NCI-H2081 treated with DMSO at 0.1 percent for 48 hours (cell line): ENCODE measurements around the gene NUDT5.
A peak's percentile ranks its signal among the peaks of the same experiment; 100 is the strongest.

Source experiments
- DNase-seq: peaks from one replicate; lab custom pipeline; 2025; lab: John Stamatoyannopoulos, UW

Gene NUDT5

GRCh38 chr10:12165036-12165435, 30.7 kb downstream of the NUDT5 start:
- no peak for DNase-seq

GRCh38 chr10:12164085-12164484, 31.6 kb downstream of the NUDT5 start:
- no peak for DNase-seq

- DNase-seq = no peak
Measured at GRCh38 chr10:12162927-12163326, 32.8 kb downstream of the NUDT5 start.

GRCh38 chr10:12160664-12161063, 35.0 kb downstream of the NUDT5 start:
- no peak for DNase-seq

- no peak for DNase-seq
Measured at GRCh38 chr10:12158111-12158510, 37.6 kb downstream of the NUDT5 start.

- no peak for DNase-seq
Measured at GRCh38 chr10:12156367-12157123, 39.1 kb downstream of the NUDT5 start.

GRCh38 chr10:12154516-12154915, 41.2 kb downstream of the NUDT5 start:
- DNase-seq = no peak

- DNase-seq = no peak
Measured at GRCh38 chr10:12150163-12150562, 45.5 kb downstream of the NUDT5 start.

- DNase-seq = no peak
Measured at GRCh38 chr10:12144538-12144937, 51.2 kb downstream of the NUDT5 start.

- DNase-seq = no peak
Measured at GRCh38 chr10:12140038-12140437, 55.7 kb downstream of the NUDT5 start.

- DNase-seq = no peak
Measured at GRCh38 chr10:12135631-12136030, 60.1 kb downstream of the NUDT5 start.

GRCh38 chr10:12130237-12130872, 65.3 kb downstream of the NUDT5 start:
- peak; percentile 3 for DNase-seq

- DNase-seq = peak; percentile 4
Measured at GRCh38 chr10:12129222-12130111, 66.2 kb downstream of the NUDT5 start, which contains the start of gene SEC61A2. TSS of gene SEC61A2 (plus strand) at chr10:12129677. CDS start at chr10:12129788, 111 bp downstream.

GRCh38 chr10:12121673-12122072, 74.0 kb downstream of the NUDT5 start:
- no peak for DNase-seq
